Measurements from ENCODE around the gene PDE4C.

GRCh38 chr19:18261474-18261873 is 35.2 kb upstream of the PDE4C start:
- TF ChIP-seq HDGF (IDR thresholded peaks at IDR 0.05) (no peak), RAD21 (IDR thresholded peaks at IDR 0.05; ENCODE audit: insufficient read depth, low read depth, low read length) (no peak), STAT1 (conservative IDR thresholded peaks at IDR 0.05) (no peak), TAF1 (IDR thresholded peaks at IDR 0.05; ENCODE audit: borderline replicate concordance, low read depth, low read length) (no peak), EP300 (IDR thresholded peaks at IDR 0.05; ENCODE audit: borderline replicate concordance in 1 of 2, control insufficient read depth in 1 of 2, low read depth in 2 of 2, low read length in 2 of 2) (no peak), SP1 (IDR thresholded peaks at IDR 0.05; ENCODE audit: low read depth, low read length) (no peak), POU2F2 (IDR thresholded peaks at IDR 0.05; ENCODE audit: borderline replicate concordance, low read depth, low read length) (no peak)
